Measurements from ENCODE around the gene RUVBL1.

GRCh38 chr3:128160661-128161060 lies 37.0 kb upstream of the RUVBL1 start:
- TF ChIP-seq POLR2A (IDR thresholded peaks at IDR 0.05; ENCODE audit: low read depth, low read length), result no peak
- no peak for TF ChIP-seq MAFK (IDR thresholded peaks at IDR 0.05; ENCODE audit: low read depth, low read length)
- no peak for TF ChIP-seq RFX5 (IDR thresholded peaks at IDR 0.05; ENCODE audit: low read depth, low read length)
- no peak for TF ChIP-seq CTCF (conservative IDR thresholded peaks at IDR 0.05; ENCODE audit: low read depth, low read length)
- TF ChIP-seq SMC3 (IDR thresholded peaks at IDR 0.05; ENCODE audit: low read depth, low read length), result no peak
- no peak for TF ChIP-seq FOS (IDR thresholded peaks at IDR 0.05; ENCODE audit: low read depth, low read length)

Measured in IMR-90 (cell line).